Endothelial cell of umbilical vein (primary cell): ENCODE measurements around the gene MEF2C. TPM values are rescaled to one million over a fixed set of nuclear protein-coding genes. Genes with fewer than 3 reads are reported as not detected.

Experiments used
- BruUV-seq: library from RNA; stranded (reverse); fragments of 400-500 nt; replicated peaks from 2 replicates; lab custom pipeline; 2021; lab: Mats Ljungman, UMichigan
- CTCF ChIA-PET: fragments of 300-600, 350-600 bp; sonication (Branson Sonifier 250); formaldehyde crosslinking; loops from one replicate; lab custom pipeline; 2021; ENCODE audit warnings: antibody characterized with exemption, inconsistent platforms; lab: Charles Lee
- POLR2A ChIA-PET: fragments of 300-600, 350-600 bp; sonication (Branson Sonifier 250); formaldehyde crosslinking; loops from one replicate; lab custom pipeline; 2021; ENCODE audit warnings: antibody characterized with exemption, inconsistent platforms; lab: Charles Lee
- DNase-seq: peaks from one replicate; pipeline ENCODE4 v3.0.0-alpha.2; 2011; ENCODE audit warnings: low read depth, low spot score
- FAIRE-seq: peaks from 2 replicates; lab custom pipeline; 2011; peaks lifted over from hg19 to GRCh38; lab: Jason Lieb, UNC
- H2AFZ ChIP-seq: 2 replicates; pipeline ENCODE4 v1.6.0; 2012; ENCODE audit warnings: low read depth, low read length, control low read depth, inconsistent platforms
- H3K27ac ChIP-seq: 2 replicates; pipeline ENCODE4 v1.5.1; 2011; ENCODE audit warnings: low read depth, mild to moderate bottlenecking, control low read depth, low read length, moderate library complexity; ENCODE audit not compliant: insufficient read depth
- H3K27me3 ChIP-seq, 2 experiments: 2 replicates each; pipeline versions ENCODE4 v1.6.0 to v1.6.1; 2011; ENCODE audit warnings: low read length in 2 of 2, mixed read lengths in 1 of 2; ENCODE audit not compliant: control insufficient read depth in 2 of 2, insufficient read depth in 2 of 2
- H3K36me3 ChIP-seq, 2 experiments: 2 replicates in 1 of 2; 3 replicates in 1 of 2; pipeline ENCODE4 v1.5.1; 2011; ENCODE audit warnings: low read length in 2 of 2, mild to moderate bottlenecking in 1 of 2, moderate library complexity in 1 of 2; ENCODE audit not compliant: control insufficient read depth in 2 of 2, insufficient read depth in 2 of 2; ENCODE audit errors: extremely low read depth in 1 of 2
- H3K4me1 ChIP-seq: 3 replicates; pipeline ENCODE4 v1.5.1; 2011; ENCODE audit warnings: mild to moderate bottlenecking, low read length; ENCODE audit not compliant: control insufficient read depth, insufficient read depth; ENCODE audit errors: extremely low read depth
- H3K4me2 ChIP-seq: 2 replicates; pipeline ENCODE4 v1.6.1; 2011; ENCODE audit warnings: low read length, control low read depth, mixed read lengths; ENCODE audit not compliant: insufficient read depth
- H3K4me3 ChIP-seq, 3 experiments: fragments of 200-600 bp in 1 of 3; sonication (generic), shearing (Covaris generic) in 1 of 3; replicated peaks in 1 of 3; 2 replicates each; pipeline ENCODE4 v1.5.1; 2011 to 2016; ENCODE audit warnings: control low read depth in 3 of 3, low read length in 3 of 3, mild to moderate bottlenecking in 2 of 3, inconsistent platforms in 1 of 3, low read depth in 1 of 3, moderate library complexity in 1 of 3; ENCODE audit not compliant: insufficient read depth in 1 of 3
- H3K79me2 ChIP-seq: 2 replicates; pipeline ENCODE4 v1.6.0; 2012; ENCODE audit warnings: low read length, inconsistent platforms; ENCODE audit not compliant: control insufficient read depth, insufficient read depth
- H3K9ac ChIP-seq: replicated peaks from 2 replicates; pipeline ENCODE3; 2011; ENCODE audit warnings: low read length, control low read depth; ENCODE audit not compliant: insufficient read depth; ENCODE audit errors: extremely low read depth
- H3K9me1 ChIP-seq: replicated peaks from 3 replicates; pipeline ENCODE4 v1.6.0; 2011; ENCODE audit warnings: mild to moderate bottlenecking, low read length; ENCODE audit not compliant: control insufficient read depth, insufficient read depth; ENCODE audit errors: extremely low read depth
- H3K9me3 ChIP-seq: replicated peaks from 2 replicates; pipeline ENCODE4 v1.5.1; 2012; ENCODE audit warnings: low read length, inconsistent platforms; ENCODE audit not compliant: control insufficient read depth, insufficient read depth
- H4K20me1 ChIP-seq: replicated peaks from 2 replicates; pipeline ENCODE3; 2011; ENCODE audit warnings: mild to moderate bottlenecking, low read length; ENCODE audit not compliant: control insufficient read depth, insufficient read depth; ENCODE audit errors: extremely low read depth
- EZH2 ChIP-seq: IDR thresholded peaks from 2 replicates; pipeline ENCODE4 v1.6.1; 2012; ENCODE audit warnings: borderline replicate concordance, low read depth, mild to moderate bottlenecking, moderate library complexity, low read length, inconsistent platforms; ENCODE audit not compliant: severe bottlenecking
- FOS ChIP-seq: IDR thresholded peaks from 2 replicates; pipeline ENCODE4 v1.6.1; 2011; ENCODE audit warnings: mild to moderate bottlenecking, low read length, moderate library complexity, borderline replicate concordance; ENCODE audit not compliant: insufficient read depth
- GATA2 ChIP-seq: IDR thresholded peaks from 2 replicates; pipeline ENCODE4 v1.7.0; 2011; ENCODE audit warnings: low read depth, mild to moderate bottlenecking, moderate library complexity, mixed read lengths, low read length; ENCODE audit not compliant: insufficient read length, insufficient read depth
- JUN ChIP-seq: IDR thresholded peaks from 2 replicates; pipeline ENCODE4 v1.6.1; 2011; ENCODE audit warnings: borderline replicate concordance, low read depth; ENCODE audit not compliant: insufficient read length, insufficient read depth
- MYC ChIP-seq: IDR thresholded peaks from one replicate; pipeline ENCODE4 v1.6.1; 2011; ENCODE audit warnings: mild to moderate bottlenecking, low read depth, low read length
- POLR2A ChIP-seq: IDR thresholded peaks from 2 replicates; pipeline ENCODE4 v1.6.1; 2012; ENCODE audit warnings: low read depth, mild to moderate bottlenecking, control low read depth, low read length
- POLR2AphosphoS5 ChIP-seq: IDR thresholded peaks from 2 replicates; pipeline ENCODE4 v1.6.1; 2012; ENCODE audit warnings: low read depth, mild to moderate bottlenecking, control low read depth, low read length, moderate library complexity; ENCODE audit not compliant: insufficient read depth
- dilution Hi-C: fragments of 300-500 bp; cut with MboI; formaldehyde crosslinking; loops from one replicate; pipeline ENCODE4 v1.15.0; 2019; ENCODE audit warnings: low sequenced_read_pairs; ENCODE audit not compliant: extremely low pct_ligation_motif_present
- intact Hi-C: fragments of 100-400 bp; cut with micrococcal nuclease; formaldehyde crosslinking; loops from one replicate; pipeline ENCODE4 v1.10.0; 2022
- polyA plus RNA-seq, 4 experiments: library from polyadenylated mRNA; depleted of rRNA in 3 of 4; stranded (reverse) in 3 of 4; unstranded in 1 of 4; fragments of >200 nt; gene quantifications; 2 replicates each; pipeline versions ENCODE4 v1.2.1 to v1.2.3, GENCODE V29; 2011 to 2012; ENCODE audit warnings: missing spikeins in 1 of 4
- total RNA-seq: library from RNA; stranded (reverse); gene quantifications from 2 replicates; pipeline ENCODE4 v1.2.3, GENCODE V29; 2021
- TF ChIP-seq, protein P1 (sequence below), 2 donors: IDR thresholded peaks; 1 replicate in 1 of 2; 2 replicates in 1 of 2; pipeline ENCODE4 v1.5.1; 2011; ENCODE audit warnings: low read length in 2 of 2, mild to moderate bottlenecking in 2 of 2, moderate library complexity in 2 of 2, control low read depth in 1 of 2, inconsistent platforms in 1 of 2, low read depth in 1 of 2; ENCODE audit not compliant: insufficient read depth in 1 of 2; ENCODE audit errors: extremely low read depth in 1 of 2
- TF ChIP-seq, protein P2 (sequence below): IDR thresholded peaks from 2 replicates; pipeline ENCODE4 v1.6.1; 2011; ENCODE audit not compliant: insufficient read depth, insufficient read length

MEF2C gene
- total and polyA plus RNA-seq, 2 donors (not counting 3 experiments of a cell fraction or from before 2014, with no cell fraction given), result 21.2 to 67.7 TPM

DNA sequence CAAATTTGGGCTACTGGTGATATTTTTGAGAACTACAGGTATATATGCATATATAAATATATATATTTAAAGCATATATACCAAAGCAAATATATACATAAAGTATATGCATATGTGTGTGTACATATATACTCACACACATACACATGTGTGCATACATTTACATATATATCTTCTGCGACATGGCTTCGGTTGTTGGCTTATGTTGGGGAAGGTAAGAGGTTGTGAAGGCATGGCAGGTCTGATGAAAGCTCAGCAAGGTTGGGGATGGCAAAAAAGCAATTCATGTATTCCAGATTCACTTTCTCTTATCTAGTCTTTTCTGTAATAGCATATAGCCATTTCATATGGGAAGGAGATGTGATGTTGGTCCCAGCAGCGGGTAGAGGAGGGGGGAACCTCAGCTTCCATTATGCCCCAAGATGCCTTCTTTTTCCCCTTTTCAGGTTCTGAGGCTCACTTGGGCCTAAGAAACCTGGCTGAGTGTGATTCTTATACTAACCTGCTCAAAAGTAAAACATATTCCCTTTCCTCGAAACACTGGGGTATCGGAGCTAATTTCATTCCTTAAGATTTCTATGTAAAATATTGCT lies 201.7 kb downstream of the MEF2C start:
- dilution Hi-C loops (loop anchor here (25.0 kb wide), 1 partner anchor 544 kb away; no protein-coding TSS in a partner anchor), intact Hi-C loops (loop anchor here (5.0 kb wide), 1 partner anchor 1269 kb away; the partner anchor contains the start of gene CCNH)
- H4K20me1 ChIP-seq, result no peaks in the 10 kb centered on the region
- peaks cover 3% of the 10 kb centered on the region for H3K4me1 ChIP-seq
- no peaks in the 10 kb centered on the region for H3K36me3 ChIP-seq
- H3K9ac ChIP-seq, result no peak overlapping the region
- ChIA-PET POLR2A (no interaction called here), CTCF (interaction anchor here (0.8 to 7.5 kb wide), 7 partner anchors 10 to 904 kb away, joined by 3 to 120 read pairs (median 5); no protein-coding TSS in a partner anchor)
- H3K9me1 ChIP-seq, result no peaks in the 10 kb centered on the region
- TF ChIP-seq EZH2, result no peak
- no peak for TF ChIP-seq FOS
- TF ChIP-seq MYC, result no peak
- TF ChIP-seq GATA2, result no peak
- TF ChIP-seq, protein P1, sequence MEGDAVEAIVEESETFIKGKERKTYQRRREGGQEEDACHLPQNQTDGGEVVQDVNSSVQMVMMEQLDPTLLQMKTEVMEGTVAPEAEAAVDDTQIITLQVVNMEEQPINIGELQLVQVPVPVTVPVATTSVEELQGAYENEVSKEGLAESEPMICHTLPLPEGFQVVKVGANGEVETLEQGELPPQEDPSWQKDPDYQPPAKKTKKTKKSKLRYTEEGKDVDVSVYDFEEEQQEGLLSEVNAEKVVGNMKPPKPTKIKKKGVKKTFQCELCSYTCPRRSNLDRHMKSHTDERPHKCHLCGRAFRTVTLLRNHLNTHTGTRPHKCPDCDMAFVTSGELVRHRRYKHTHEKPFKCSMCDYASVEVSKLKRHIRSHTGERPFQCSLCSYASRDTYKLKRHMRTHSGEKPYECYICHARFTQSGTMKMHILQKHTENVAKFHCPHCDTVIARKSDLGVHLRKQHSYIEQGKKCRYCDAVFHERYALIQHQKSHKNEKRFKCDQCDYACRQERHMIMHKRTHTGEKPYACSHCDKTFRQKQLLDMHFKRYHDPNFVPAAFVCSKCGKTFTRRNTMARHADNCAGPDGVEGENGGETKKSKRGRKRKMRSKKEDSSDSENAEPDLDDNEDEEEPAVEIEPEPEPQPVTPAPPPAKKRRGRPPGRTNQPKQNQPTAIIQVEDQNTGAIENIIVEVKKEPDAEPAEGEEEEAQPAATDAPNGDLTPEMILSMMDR (IDR thresholded peaks at IDR 0.05; ENCODE audit: extremely low read depth in 1 of 2, insufficient read depth in 1 of 2, low read depth in 1 of 2, low read length in 2 of 2), result no peak
- no peak for TF ChIP-seq POLR2A
- TF ChIP-seq JUN, result no peak
- TF ChIP-seq POLR2AphosphoS5, result no peak
- TF ChIP-seq, protein P2, sequence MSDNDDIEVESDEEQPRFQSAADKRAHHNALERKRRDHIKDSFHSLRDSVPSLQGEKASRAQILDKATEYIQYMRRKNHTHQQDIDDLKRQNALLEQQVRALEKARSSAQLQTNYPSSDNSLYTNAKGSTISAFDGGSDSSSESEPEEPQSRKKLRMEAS, result no peak
- BruUV-seq, result no TSS peak
- H3K79me2 ChIP-seq, result no peaks in the 10 kb centered on the region
- DNase-seq, result no peak
- H2AFZ ChIP-seq, result no peak overlapping the region
- no peak overlapping the region for H3K27ac ChIP-seq
- no peak overlapping the region for H3K4me3 ChIP-seq
- H3K9me3 ChIP-seq, result no peaks in the 10 kb centered on the region
- H3K4me2 ChIP-seq, result no peak overlapping the region
- no peak for FAIRE-seq
- peaks cover 87 to 99% of the 10 kb centered on the region in 2 experiments for H3K27me3 ChIP-seq
